Measurements from ENCODE around the gene KSR1. TPM values are rescaled to one million over a fixed set of nuclear protein-coding genes. Genes with fewer than 3 reads are reported as not detected.
"Not testable (repeated sequence)": the region's sequence is repeated elsewhere in the genome, so short reads cannot be mapped to it uniquely, and the experiment has no call there.

Gene KSR1
- total RNA-seq, 2 donors from 2014 or later: 11.5 to 23.7 TPM

- intact Hi-C loops (cut with DNase I): no loop called here
These were observed 8.2 kb downstream of the KSR1 start for GRCh38 chr17:27464431-27464830.

GRCh38 chr17:27465875-27466274, 9.6 kb downstream of the KSR1 start:
- intact Hi-C loops (cut with DNase I); H3K27me3 ChIP-seq (replicated peaks; ENCODE audit: insufficient read depth); H3K27ac ChIP-seq; H3K4me3 ChIP-seq; H3K4me1 ChIP-seq (replicated peaks); H3K36me3 ChIP-seq; H3K9me3 ChIP-seq; DNase-seq (ENCODE audit: low spot score): not testable (repeated sequence)
- WGBS: 93% methylated on average over 2 of the region's 2 CpGs

More at GRCh38 chr17:27464431-27464830, 8.2 kb downstream of the KSR1 start:
- Histone ChIP-seq H3K27me3 (replicated peaks; ENCODE audit: insufficient read depth) (no peaks in the 10 kb centered on the region), H3K36me3 (no peaks in the 10 kb centered on the region), H3K4me1 (replicated peaks) (no peaks in the 10 kb centered on the region), H3K4me3 (no peak overlapping the region), H3K27ac (no peak overlapping the region), H3K9me3 (no peaks in the 10 kb centered on the region)
- 100% methylated on average over 1 of the region's 1 CpG for WGBS
- no peak for DNase-seq (ENCODE audit: low spot score)
- TF ChIP-seq POLR2AphosphoS5 (IDR thresholded peaks at IDR 0.05) (no peak), POLR2A (IDR thresholded peaks at IDR 0.05) (no peak), CTCF (IDR thresholded peaks at IDR 0.05) (no peak)

- no peak overlapping the region for H3K4me3 ChIP-seq
- no peak for DNase-seq (ENCODE audit: low spot score)
- no peak for TF ChIP-seq CTCF (IDR thresholded peaks at IDR 0.05)
- TF ChIP-seq POLR2A (IDR thresholded peaks at IDR 0.05): no peak
- no peak for TF ChIP-seq POLR2AphosphoS5 (IDR thresholded peaks at IDR 0.05)
These were observed 10.1 kb downstream of the KSR1 start for GRCh38 chr17:27466376-27466742.

GRCh38 chr17:27466743-27467375, 10.6 kb downstream of the KSR1 start:
- H3K4me1 ChIP-seq (replicated peaks): no peaks in the 10 kb centered on the region
- no peak for TF ChIP-seq POLR2A (IDR thresholded peaks at IDR 0.05)
- no peak for TF ChIP-seq POLR2AphosphoS5 (IDR thresholded peaks at IDR 0.05)
- TF ChIP-seq CTCF (IDR thresholded peaks at IDR 0.05): no peak
- no peak overlapping the region for H3K27ac ChIP-seq
- no peaks in the 10 kb centered on the region for H3K9me3 ChIP-seq
- H3K27me3 ChIP-seq (replicated peaks; ENCODE audit: insufficient read depth): no peaks in the 10 kb centered on the region
- H3K4me3 ChIP-seq: no peak overlapping the region
- DNase-seq (ENCODE audit: low spot score): no peak
- no peaks in the 10 kb centered on the region for H3K36me3 ChIP-seq
- intact Hi-C loops (cut with DNase I): no loop called here
- WGBS: 82% methylated on average over 13 of the region's 13 CpGs

More at GRCh38 chr17:27466376-27466742, 10.1 kb downstream of the KSR1 start:
- H3K4me1 ChIP-seq (replicated peaks): no peaks in the 10 kb centered on the region
- H3K27me3 ChIP-seq (replicated peaks; ENCODE audit: insufficient read depth): no peaks in the 10 kb centered on the region
- H3K27ac ChIP-seq: no peak overlapping the region
- no peaks in the 10 kb centered on the region for H3K9me3 ChIP-seq
- 63% methylated on average over 3 of the region's 3 CpGs for WGBS
- intact Hi-C loops (cut with DNase I): no loop called here
- H3K36me3 ChIP-seq: no peaks in the 10 kb centered on the region

- no peak for TF ChIP-seq POLR2AphosphoS5 (IDR thresholded peaks at IDR 0.05)
- TF ChIP-seq CTCF (IDR thresholded peaks at IDR 0.05): no peak
- no peak for TF ChIP-seq POLR2A (IDR thresholded peaks at IDR 0.05)
- H3K36me3 ChIP-seq: no peaks in the 10 kb centered on the region
- intact Hi-C loops (cut with DNase I): no loop called here
- no peaks in the 10 kb centered on the region for H3K9me3 ChIP-seq
- 89% methylated on average over 7 of the region's 7 CpGs for WGBS
- no peaks in the 10 kb centered on the region for H3K4me1 ChIP-seq (replicated peaks)
- no peaks in the 10 kb centered on the region for H3K27me3 ChIP-seq (replicated peaks; ENCODE audit: insufficient read depth)
- H3K27ac ChIP-seq: no peak overlapping the region
- no peak overlapping the region for H3K4me3 ChIP-seq
- DNase-seq (ENCODE audit: low spot score): no peak
These were observed 13.0 kb downstream of the KSR1 start for GRCh38 chr17:27469256-27469655.
